IMR-90 (cell line): Measurements from ENCODE around the gene PRR5L. TPM values are rescaled to one million over a fixed set of nuclear protein-coding genes. Genes with fewer than 3 reads are reported as not detected.

Experiments
- ATAC-seq: fragments of 200-7000 bp; cut with Tn5 transposase; 2 replicates; pipeline ENCODE4 v1.9.1; 2020; ENCODE audit warnings: low read depth, mild to moderate bottlenecking, moderate library complexity
- BruUV-seq: library from RNA; stranded (reverse); fragments of 400-500 nt; replicated peaks from 2 replicates; lab custom pipeline; 2021; lab: Mats Ljungman, UMichigan
- CTCF ChIA-PET: fragments of 300-600 bp; formaldehyde crosslinking; extraction: SDS; loops from one replicate; lab custom pipeline; 2021; ENCODE audit warnings: antibody characterized with exemption; lab: Yijun Ruan, JAX
- POLR2A ChIA-PET: fragments of 300-600 bp; sonication (Branson Sonifier 250); formaldehyde crosslinking; loops from one replicate; lab custom pipeline; 2022; ENCODE audit warnings: antibody characterized with exemption; ENCODE audit not compliant: unreplicated experiment; lab: Charles Lee
- DNase-seq: peaks from one replicate; pipeline ENCODE4 v3.0.0; 2013
- H2AFZ ChIP-seq: replicated peaks from 2 replicates; pipeline ENCODE3; 2013; ENCODE audit warnings: low read length, mild to moderate bottlenecking; ENCODE audit not compliant: poor library complexity
- H2AK5ac ChIP-seq: 2 replicates; pipeline ENCODE4 v1.6.1; 2013; ENCODE audit warnings: low read depth, low read length, inconsistent platforms
- H2AK9ac ChIP-seq: replicated peaks from 2 replicates; pipeline ENCODE3; 2013; ENCODE audit warnings: mild to moderate bottlenecking, low read depth, low read length, moderate library complexity; ENCODE audit not compliant: poor library complexity
- H2BK120ac ChIP-seq: 2 replicates; pipeline ENCODE4 v1.6.1; 2013; ENCODE audit warnings: low read depth, low read length, inconsistent platforms
- H2BK15ac ChIP-seq: 3 replicates; pipeline ENCODE4 v1.6.1; 2013; ENCODE audit warnings: low read depth, low read length, inconsistent platforms
- H2BK20ac ChIP-seq: 2 replicates; pipeline ENCODE4 v1.6.1; 2013; ENCODE audit warnings: low read depth, mild to moderate bottlenecking, inconsistent platforms, low read length, moderate library complexity
- H2BK5ac ChIP-seq: 2 replicates; pipeline ENCODE4 v1.6.1; 2013; ENCODE audit warnings: mild to moderate bottlenecking, low read depth, low read length, inconsistent platforms; ENCODE audit not compliant: poor library complexity, severe bottlenecking
- H3K14ac ChIP-seq: replicated peaks from 2 replicates; pipeline ENCODE4 v1.6.1; 2013; ENCODE audit warnings: low read depth, low read length, inconsistent platforms
- H3K18ac ChIP-seq: 2 replicates; pipeline ENCODE4 v1.6.1; 2013; ENCODE audit warnings: low read depth, low read length, control low read depth
- H3K23ac ChIP-seq: 2 replicates; pipeline ENCODE4 v1.6.1; 2013; ENCODE audit warnings: low read depth, low read length, inconsistent platforms
- H3K27ac ChIP-seq: 2 replicates; pipeline ENCODE4 v1.5.1; 2013; ENCODE audit warnings: mild to moderate bottlenecking, control low read depth, low read length; ENCODE audit not compliant: insufficient read depth
- H3K27me3 ChIP-seq: 2 replicates; pipeline ENCODE4 v1.6.1; 2013; ENCODE audit warnings: low read length; ENCODE audit not compliant: control insufficient read depth, insufficient read depth
- H3K36me3 ChIP-seq: 2 replicates; pipeline ENCODE4 v1.6.1; 2013; ENCODE audit warnings: low read length, mixed read lengths; ENCODE audit not compliant: control insufficient read depth, insufficient read depth
- H3K4ac ChIP-seq: 2 replicates; pipeline ENCODE4 v1.6.1; 2013; ENCODE audit warnings: low read depth, low read length, inconsistent platforms
- H3K4me1 ChIP-seq: 2 replicates; pipeline ENCODE4 v1.6.1; 2013; ENCODE audit warnings: low read length, mixed read lengths; ENCODE audit not compliant: control insufficient read depth, insufficient read depth
- H3K4me2 ChIP-seq: 2 replicates; pipeline ENCODE4 v1.6.1; 2013; ENCODE audit warnings: low read depth, mild to moderate bottlenecking, control low read depth, low read length, moderate library complexity
- H3K4me3 ChIP-seq: 2 replicates; pipeline ENCODE4 v1.5.1; 2013; ENCODE audit warnings: low read depth, mild to moderate bottlenecking, control low read depth, low read length, moderate library complexity; ENCODE audit not compliant: insufficient read depth
- H3K56ac ChIP-seq: 2 replicates; pipeline ENCODE4 v1.6.1; 2013; ENCODE audit warnings: low read length, inconsistent platforms; ENCODE audit not compliant: insufficient read depth; ENCODE audit errors: extremely low read depth
- H3K79me1 ChIP-seq, 2 experiments: 2 replicates each; pipeline ENCODE4 v1.6.1; 2013; ENCODE audit warnings: low read length in 2 of 2, inconsistent platforms in 1 of 2, low read depth in 1 of 2
- H3K9ac ChIP-seq: 2 replicates; pipeline ENCODE4 v1.6.1; 2013; ENCODE audit warnings: low read depth, low read length, control low read depth
- H3K9me1 ChIP-seq: 2 replicates; pipeline ENCODE4 v1.6.1; 2013; ENCODE audit warnings: low read length, inconsistent platforms; ENCODE audit not compliant: insufficient read depth
- H3K9me3 ChIP-seq: 2 replicates; pipeline ENCODE4 v1.6.1; 2013; ENCODE audit warnings: low read length; ENCODE audit not compliant: control insufficient read depth, insufficient read depth
- H4K20me1 ChIP-seq: 2 replicates; pipeline ENCODE4 v1.6.1; 2013; ENCODE audit warnings: low read length, inconsistent platforms; ENCODE audit not compliant: insufficient read depth
- H4K5ac ChIP-seq: 2 replicates; pipeline ENCODE4 v1.6.1; 2013; ENCODE audit warnings: mild to moderate bottlenecking, low read depth, low read length, control low read depth
- H4K8ac ChIP-seq, 2 experiments: 2 replicates each; pipeline ENCODE4 v1.6.1; 2013; ENCODE audit warnings: low read depth in 2 of 2, low read length in 2 of 2, control low read depth in 1 of 2, inconsistent platforms in 1 of 2
- H4K91ac ChIP-seq: 2 replicates; pipeline ENCODE4 v1.6.1; 2013; ENCODE audit warnings: low read depth, low read length, inconsistent platforms; ENCODE audit not compliant: insufficient read depth
- BHLHE40 ChIP-seq: fragments of 150-350 bp; IDR thresholded peaks from 2 replicates; pipeline ENCODE4 v1.6.1; 2016; ENCODE audit warnings: mild to moderate bottlenecking, low read depth, low read length
- CEBPB ChIP-seq: IDR thresholded peaks from 2 replicates; pipeline ENCODE4 v1.6.1; 2012; ENCODE audit warnings: low read depth, low read length, improper control_type of control experiment
- CHD1 ChIP-seq: IDR thresholded peaks from 2 replicates; pipeline ENCODE4 v1.6.1; 2012; ENCODE audit warnings: low read depth, low read length, improper control_type of control experiment
- FOS ChIP-seq: fragments of 150-350 bp; IDR thresholded peaks from 2 replicates; pipeline ENCODE4 v1.6.1; 2016; ENCODE audit warnings: low read depth, low read length
- MAFK ChIP-seq: IDR thresholded peaks from 2 replicates; pipeline ENCODE4 v1.6.1; 2012; ENCODE audit warnings: low read depth, low read length, improper control_type of control experiment
- MAZ ChIP-seq: IDR thresholded peaks from 2 replicates; pipeline ENCODE4 v1.6.1; 2012; ENCODE audit warnings: low read depth, mild to moderate bottlenecking, low read length, improper control_type of control experiment, moderate library complexity, borderline replicate concordance
- MXI1 ChIP-seq: IDR thresholded peaks from 2 replicates; pipeline ENCODE4 v1.6.1; 2012; ENCODE audit warnings: low read depth, mild to moderate bottlenecking, low read length, moderate library complexity, borderline replicate concordance
- NFE2L2 ChIP-seq: fragments of 150-350 bp; IDR thresholded peaks from 2 replicates; pipeline ENCODE4 v1.6.1; 2016; ENCODE audit warnings: low read depth, mild to moderate bottlenecking, low read length
- POLR2A ChIP-seq: IDR thresholded peaks from 2 replicates; pipeline ENCODE4 v1.6.1; 2012; ENCODE audit warnings: mild to moderate bottlenecking, low read depth, low read length
- RAD21 ChIP-seq: IDR thresholded peaks from 2 replicates; pipeline ENCODE4 v1.6.1; 2012; ENCODE audit warnings: low read length, improper control_type of control experiment
- RCOR1 ChIP-seq: IDR thresholded peaks from 2 replicates; pipeline ENCODE4 v1.6.1; 2012; ENCODE audit warnings: mild to moderate bottlenecking, low read length, improper control_type of control experiment; ENCODE audit not compliant: insufficient replicate concordance
- RFX5 ChIP-seq: IDR thresholded peaks from 2 replicates; pipeline ENCODE4 v1.8.0; 2012; ENCODE audit warnings: low read depth, mild to moderate bottlenecking, low read length, moderate library complexity
- SMC3 ChIP-seq: fragments of 150-350 bp; IDR thresholded peaks from 2 replicates; pipeline ENCODE4 v1.6.1; 2016; ENCODE audit warnings: low read depth, mild to moderate bottlenecking, antibody characterized with exemption, low read length, moderate library complexity
- WGBS, 2 experiments: methylation state at CpG; one replicate each; pipeline versions ENCODE4 v1.1.5 to v1.1.7; 2013; ENCODE audit warnings: missing lambda C conversion rate in 2 of 2; ENCODE audit not compliant: insufficient read length in 1 of 2; ENCODE audit errors: extremely low coverage in 2 of 2; 5-methylcytosine and 5-hydroxymethylcytosine counted together
- dilution Hi-C: fragments of 300-500 bp; cut with HindIII; formaldehyde crosslinking; loops from one replicate; pipeline ENCODE4 v1.14.3; 2018; ENCODE audit warnings: low sequenced_read_pairs; ENCODE audit not compliant: unreplicated experiment
- in situ Hi-C: fragments of 300-500 bp; cut with MboI; formaldehyde crosslinking; loops from 3 replicates; pipeline ENCODE4 v1.14.3; 2019; ENCODE audit warnings: low sequenced_read_pairs, inconsistent platforms, mixed read lengths
- intact Hi-C: fragments of 100-400 bp; cut with micrococcal nuclease; formaldehyde crosslinking; loops from 2 replicates; pipeline ENCODE4 v1.10.0; 2022
- polyA plus RNA-seq, 3 experiments: library from polyadenylated mRNA; depleted of rRNA; stranded (reverse); fragments of >200 nt; gene quantifications; 2 replicates each; pipeline ENCODE4 v1.2.3, GENCODE V29; 2012; ENCODE audit warnings: low replicate concordance in 1 of 3
- total RNA-seq: library from RNA; depleted of rRNA; stranded (reverse); fragments of >200 nt; gene quantifications from 2 replicates; pipeline ENCODE4 v1.2.3, GENCODE V29; 2012
- TF ChIP-seq, protein P1 (sequence below): conservative IDR thresholded peaks from 2 replicates; pipeline ENCODE4 v1.5.1; 2012; ENCODE audit warnings: mild to moderate bottlenecking, low read depth, low read length, improper control_type of control experiment
- TF ChIP-seq, protein P2 (sequence below): fragments of 150-350 bp; IDR thresholded peaks from 2 replicates; pipeline ENCODE4 v1.6.1; 2017; ENCODE audit warnings: mild to moderate bottlenecking, antibody characterized with exemption, low read length, low read depth
- TF ChIP-seq, protein P3 (sequence below): fragments of 150-350 bp; IDR thresholded peaks from 2 replicates; pipeline ENCODE4 v1.6.1; 2016; ENCODE audit warnings: low read depth, mild to moderate bottlenecking, low read length, moderate library complexity, borderline replicate concordance

PRR5L gene
- total and polyA plus RNA-seq, 2 of the 4 experiments (the other 2 are of a cell fraction): 2.9 to 3.6 TPM

DNA sequence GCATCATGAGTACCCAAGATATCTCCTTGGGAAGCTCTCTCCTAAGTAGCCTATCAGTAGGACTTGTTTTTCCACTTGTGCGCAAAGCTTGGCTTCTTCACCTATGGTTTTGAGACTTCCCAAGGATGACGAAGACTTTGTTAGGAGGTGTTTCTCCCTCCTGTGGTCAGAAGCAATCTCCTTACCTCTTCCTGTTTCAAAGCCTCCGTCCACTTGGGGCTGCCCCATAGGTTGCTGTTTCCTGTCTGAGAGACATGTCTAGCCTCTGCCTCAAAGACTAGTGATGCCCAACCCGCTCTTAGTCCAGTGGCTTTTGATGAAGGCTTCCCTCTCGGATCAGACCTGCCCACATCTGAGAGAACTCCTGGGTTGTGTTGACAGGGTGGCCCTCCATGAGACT lies 121.1 kb downstream of the PRR5L start:
- CTCF ChIA-PET: no interaction called here
- Histone ChIP-seq H3K4ac (no peak overlapping the region), H3K14ac (no peak overlapping the region), H2AK9ac (no peak overlapping the region), H3K23ac (no peak overlapping the region), H3K9me1 (peaks cover 13% of the 10 kb centered on the region), H4K91ac (no peak overlapping the region), H4K8ac (no peak overlapping the region), H3K4me1 (peaks cover 18% of the 10 kb centered on the region), H3K4me2 (no peak overlapping the region), H3K27ac (no peak overlapping the region), H2BK5ac (no peak overlapping the region), H2BK20ac (no peak overlapping the region), H3K9ac (no peak overlapping the region), H3K36me3 (peaks cover 1% of the 10 kb centered on the region; the same call in 1 of the 2 replicates), H4K20me1 (no peaks in the 10 kb centered on the region; the same call in 1 of the 2 replicates), H2BK15ac (no peak overlapping the region), H3K27me3 (no peaks in the 10 kb centered on the region), H3K4me3 (no peak overlapping the region), H4K5ac (no peak overlapping the region), H3K9me3 (no peaks in the 10 kb centered on the region), H3K79me1 (peaks cover 4 to 5% of the 10 kb centered on the region in 2 experiments; a peak in 1 of 4 replicates), H2AFZ (no peak overlapping the region), H2BK120ac (no peak overlapping the region), H2AK5ac (no peak overlapping the region), H3K18ac (no peak overlapping the region), H3K56ac (no peak overlapping the region)
- no CpG with 5 or more reads among the region's 5 CpGs for WGBS, 2 experiments
- ATAC-seq (no peak), DNase-seq (no peak)
- BruUV-seq: no TSS peak
- intact Hi-C loops: no loop called here
- dilution Hi-C loops: no loop called here
- TF ChIP-seq RFX5: no peak
- TF ChIP-seq, protein P1, sequence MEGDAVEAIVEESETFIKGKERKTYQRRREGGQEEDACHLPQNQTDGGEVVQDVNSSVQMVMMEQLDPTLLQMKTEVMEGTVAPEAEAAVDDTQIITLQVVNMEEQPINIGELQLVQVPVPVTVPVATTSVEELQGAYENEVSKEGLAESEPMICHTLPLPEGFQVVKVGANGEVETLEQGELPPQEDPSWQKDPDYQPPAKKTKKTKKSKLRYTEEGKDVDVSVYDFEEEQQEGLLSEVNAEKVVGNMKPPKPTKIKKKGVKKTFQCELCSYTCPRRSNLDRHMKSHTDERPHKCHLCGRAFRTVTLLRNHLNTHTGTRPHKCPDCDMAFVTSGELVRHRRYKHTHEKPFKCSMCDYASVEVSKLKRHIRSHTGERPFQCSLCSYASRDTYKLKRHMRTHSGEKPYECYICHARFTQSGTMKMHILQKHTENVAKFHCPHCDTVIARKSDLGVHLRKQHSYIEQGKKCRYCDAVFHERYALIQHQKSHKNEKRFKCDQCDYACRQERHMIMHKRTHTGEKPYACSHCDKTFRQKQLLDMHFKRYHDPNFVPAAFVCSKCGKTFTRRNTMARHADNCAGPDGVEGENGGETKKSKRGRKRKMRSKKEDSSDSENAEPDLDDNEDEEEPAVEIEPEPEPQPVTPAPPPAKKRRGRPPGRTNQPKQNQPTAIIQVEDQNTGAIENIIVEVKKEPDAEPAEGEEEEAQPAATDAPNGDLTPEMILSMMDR: no peak
- TF ChIP-seq RCOR1: no peak
- TF ChIP-seq MAFK: no peak
- TF ChIP-seq MXI1: no peak
- TF ChIP-seq CHD1: no peak
- no peak for TF ChIP-seq POLR2A
- no peak for TF ChIP-seq CEBPB
- TF ChIP-seq, protein P2, sequence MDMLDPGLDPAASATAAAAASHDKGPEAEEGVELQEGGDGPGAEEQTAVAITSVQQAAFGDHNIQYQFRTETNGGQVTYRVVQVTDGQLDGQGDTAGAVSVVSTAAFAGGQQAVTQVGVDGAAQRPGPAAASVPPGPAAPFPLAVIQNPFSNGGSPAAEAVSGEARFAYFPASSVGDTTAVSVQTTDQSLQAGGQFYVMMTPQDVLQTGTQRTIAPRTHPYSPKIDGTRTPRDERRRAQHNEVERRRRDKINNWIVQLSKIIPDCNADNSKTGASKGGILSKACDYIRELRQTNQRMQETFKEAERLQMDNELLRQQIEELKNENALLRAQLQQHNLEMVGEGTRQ: no peak
- TF ChIP-seq MAZ: no peak
- TF ChIP-seq, protein P3, sequence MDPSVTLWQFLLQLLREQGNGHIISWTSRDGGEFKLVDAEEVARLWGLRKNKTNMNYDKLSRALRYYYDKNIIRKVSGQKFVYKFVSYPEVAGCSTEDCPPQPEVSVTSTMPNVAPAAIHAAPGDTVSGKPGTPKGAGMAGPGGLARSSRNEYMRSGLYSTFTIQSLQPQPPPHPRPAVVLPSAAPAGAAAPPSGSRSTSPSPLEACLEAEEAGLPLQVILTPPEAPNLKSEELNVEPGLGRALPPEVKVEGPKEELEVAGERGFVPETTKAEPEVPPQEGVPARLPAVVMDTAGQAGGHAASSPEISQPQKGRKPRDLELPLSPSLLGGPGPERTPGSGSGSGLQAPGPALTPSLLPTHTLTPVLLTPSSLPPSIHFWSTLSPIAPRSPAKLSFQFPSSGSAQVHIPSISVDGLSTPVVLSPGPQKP: no peak
- TF ChIP-seq RAD21: no peak
- TF ChIP-seq FOS: no peak
- no peak for TF ChIP-seq SMC3
- no peak for TF ChIP-seq BHLHE40
- TF ChIP-seq NFE2L2: no peak
- POLR2A ChIA-PET: no interaction called here
- in situ Hi-C loops: no loop called here
